ENCODE results near the gene SNX10.
"Not testable (repeated sequence)": the region's sequence is repeated elsewhere in the genome, so short reads cannot be mapped to it uniquely, and the experiment has no call there.

The SNX10 gene, protein sequence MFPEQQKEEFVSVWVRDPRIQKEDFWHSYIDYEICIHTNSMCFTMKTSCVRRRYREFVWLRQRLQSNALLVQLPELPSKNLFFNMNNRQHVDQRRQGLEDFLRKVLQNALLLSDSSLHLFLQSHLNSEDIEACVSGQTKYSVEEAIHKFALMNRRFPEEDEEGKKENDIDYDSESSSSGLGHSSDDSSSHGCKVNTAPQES

DNA sequence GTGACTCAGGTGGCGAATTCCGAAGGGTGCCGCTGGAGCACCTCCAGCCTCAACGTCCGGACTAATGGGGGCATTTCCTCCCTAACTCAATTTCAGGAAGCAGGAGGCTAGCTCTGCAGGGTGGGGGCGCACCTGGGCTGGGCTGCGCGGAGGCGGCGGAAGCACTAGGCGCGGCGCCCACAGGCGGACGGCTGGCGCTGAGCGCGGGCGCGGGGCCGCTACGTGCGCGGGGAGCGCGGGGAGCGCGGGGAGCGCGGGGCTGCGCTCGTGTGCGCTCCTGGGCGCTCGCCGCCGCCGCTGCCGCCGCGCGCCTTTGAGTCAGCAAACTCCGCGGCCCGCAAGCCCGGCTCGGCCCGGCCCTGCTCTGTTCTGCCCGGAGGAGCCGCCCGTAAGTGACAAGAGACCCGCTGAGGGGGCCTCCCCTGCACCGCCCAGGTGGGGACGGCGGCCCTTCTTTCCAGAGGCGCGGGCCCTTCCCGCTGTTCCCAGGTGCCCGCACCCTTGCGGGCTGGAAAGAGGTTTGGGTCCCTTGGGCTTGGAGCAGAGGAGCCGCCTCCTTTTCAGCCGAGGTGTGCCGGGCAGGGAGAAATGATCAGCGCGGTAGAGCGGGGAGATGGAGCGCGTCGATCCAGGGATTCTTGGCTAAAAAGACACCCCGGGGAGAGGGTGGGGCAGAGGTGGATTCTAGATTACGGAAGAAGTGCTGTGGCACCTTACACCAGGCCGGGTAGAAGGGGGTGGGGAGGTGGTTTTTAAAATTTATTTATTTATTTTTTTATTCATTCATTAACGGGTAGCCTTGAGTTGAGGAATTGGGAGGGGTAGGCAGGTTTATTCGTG, at the start of gene SNX10:
Gene SNX10, plus strand, starts transcription at position 164 of the 840 bp plus-strand sequence. CDS start 54,581 bp downstream, outside the sequence.
- no peak for DNase-seq

DNA sequence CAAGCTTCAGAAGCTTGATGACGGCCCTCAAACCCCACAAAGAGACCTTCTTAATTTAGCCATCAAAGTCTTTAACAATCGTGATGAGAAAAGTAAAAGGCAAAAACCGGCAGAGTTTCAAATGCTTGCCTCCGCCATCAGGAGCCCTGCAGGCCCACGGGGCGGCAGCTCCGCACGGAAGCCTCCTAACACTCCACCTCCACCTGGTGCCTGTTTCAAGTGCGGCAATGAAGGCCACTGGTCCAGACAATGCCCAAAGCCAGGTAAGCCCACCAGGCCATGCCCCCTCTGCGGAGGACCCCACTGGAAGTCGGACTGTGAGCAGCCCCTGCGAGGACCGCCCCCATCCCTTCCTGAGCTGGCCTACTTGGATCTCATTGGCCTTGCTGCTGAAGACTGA, 46.5 kb upstream of the SNX10 start:
- DNase-seq = no peak

DNA sequence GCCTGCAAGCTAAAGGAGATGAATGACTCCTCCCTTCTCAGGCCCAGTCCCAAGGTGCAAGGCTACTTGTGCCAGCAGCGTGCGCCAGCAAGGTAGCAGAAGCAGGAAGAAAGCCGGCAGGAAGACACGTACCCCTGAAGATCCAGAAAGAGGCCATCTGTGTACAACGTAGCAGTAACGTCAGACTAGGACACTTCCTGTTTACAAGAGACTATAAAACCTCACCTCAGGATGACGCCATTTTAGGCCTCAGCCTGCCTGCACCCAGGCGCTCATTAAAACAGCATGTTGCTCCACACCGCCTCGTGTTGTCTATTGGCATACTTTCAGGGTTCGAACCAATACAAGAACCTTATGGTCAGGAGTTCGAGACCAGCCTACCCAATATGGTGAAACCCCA, 41.4 kb upstream of the SNX10 start:
- DNase-seq = no peak

DNA sequence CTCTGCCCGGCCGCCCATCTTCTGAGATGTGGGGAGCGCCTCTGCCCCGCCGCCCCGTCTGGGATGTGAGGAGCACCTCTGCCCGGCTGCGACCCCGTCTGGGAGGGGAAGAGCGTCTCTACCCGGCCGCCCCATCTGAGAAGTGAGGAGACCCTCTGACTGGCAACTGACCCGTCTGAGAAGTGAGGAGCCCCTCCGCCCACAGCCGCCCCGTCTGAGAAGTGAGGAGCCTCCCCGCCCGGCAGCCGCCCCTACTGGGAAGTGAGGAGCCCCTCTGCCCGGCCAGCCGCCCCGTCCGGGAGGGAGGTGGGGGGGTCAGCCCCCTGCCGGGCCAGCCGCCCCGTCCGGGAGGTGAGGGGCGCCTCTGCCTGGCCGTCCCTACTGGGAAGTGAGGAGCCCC, 29.8 kb upstream of the SNX10 start:
- DNase-seq = not testable (repeated sequence)

DNA sequence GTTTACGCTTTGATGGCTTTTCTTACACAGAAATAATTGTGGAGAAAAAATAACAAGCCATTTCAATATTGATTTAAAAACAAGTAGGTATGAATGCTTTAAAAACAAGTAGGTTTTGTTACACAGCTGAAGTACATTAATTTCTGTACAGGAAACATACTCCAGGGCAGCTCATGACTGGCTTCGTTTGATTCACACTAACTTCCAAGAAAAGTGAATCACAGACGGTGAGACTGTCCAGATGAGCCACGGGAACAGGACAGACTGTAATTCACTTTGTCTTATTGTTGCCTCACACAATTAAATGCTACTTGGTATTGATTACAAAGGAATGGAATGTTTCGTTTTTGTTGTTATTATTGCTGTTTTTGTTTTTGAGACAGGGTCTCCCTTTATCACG, 26.6 kb upstream of the SNX10 start:
- DNase-seq = no peak

DNA sequence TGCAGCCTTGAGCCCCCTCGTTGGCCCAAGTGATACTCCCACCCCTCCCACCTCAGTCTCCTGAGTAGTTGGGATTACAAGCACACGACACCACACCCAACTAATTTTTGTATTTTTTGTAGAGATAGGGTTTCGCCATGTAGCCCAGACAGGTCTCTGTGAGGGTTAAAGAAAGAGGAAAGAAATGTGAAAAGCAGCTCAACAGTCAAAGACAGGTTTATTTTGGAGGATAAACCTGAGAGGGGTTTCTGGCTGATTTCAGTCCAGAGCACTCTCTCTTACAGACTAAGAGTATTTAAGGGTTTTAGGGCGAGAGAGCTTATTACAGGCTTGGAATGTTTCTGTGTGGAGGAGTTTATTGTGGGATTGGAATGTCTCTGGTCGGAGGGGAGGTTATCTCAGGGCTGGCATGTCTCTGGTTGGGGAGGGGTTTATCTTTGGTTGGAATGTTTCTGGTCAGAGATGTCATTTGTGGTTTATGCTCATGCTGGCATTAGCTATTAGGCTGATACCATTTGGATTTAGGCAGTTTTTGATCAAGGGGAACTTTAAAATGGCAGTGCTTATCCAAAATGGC, 26.1 kb upstream of the SNX10 start:
- no peak for DNase-seq

DNA sequence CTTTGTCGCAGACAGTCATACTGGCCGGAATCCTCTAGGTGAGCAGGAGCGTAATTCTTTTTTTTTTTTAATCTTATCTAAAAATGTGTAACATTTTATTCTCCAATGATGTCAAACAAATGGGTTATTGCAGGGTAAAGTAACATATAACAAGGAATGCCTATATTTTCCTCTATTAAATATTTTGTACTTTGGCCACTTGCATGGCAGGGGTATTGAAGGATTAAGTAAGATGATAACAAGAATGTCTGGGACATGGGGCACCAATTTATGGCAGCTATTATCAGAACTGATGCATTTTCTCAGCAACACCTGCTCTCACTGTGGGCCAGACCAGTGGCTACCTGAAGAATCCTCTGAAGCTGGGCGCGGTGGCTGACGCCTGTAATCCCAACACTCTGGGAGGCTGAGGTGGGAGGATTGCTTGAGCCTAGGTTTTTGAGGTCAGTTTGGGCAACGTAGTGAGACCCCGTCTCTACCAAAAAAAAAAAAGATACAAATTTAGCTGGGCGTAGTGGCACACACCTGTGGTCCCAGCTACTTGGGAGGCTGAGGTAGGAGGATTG, 24.0 kb upstream of the SNX10 start:
- no peak for DNase-seq

DNA sequence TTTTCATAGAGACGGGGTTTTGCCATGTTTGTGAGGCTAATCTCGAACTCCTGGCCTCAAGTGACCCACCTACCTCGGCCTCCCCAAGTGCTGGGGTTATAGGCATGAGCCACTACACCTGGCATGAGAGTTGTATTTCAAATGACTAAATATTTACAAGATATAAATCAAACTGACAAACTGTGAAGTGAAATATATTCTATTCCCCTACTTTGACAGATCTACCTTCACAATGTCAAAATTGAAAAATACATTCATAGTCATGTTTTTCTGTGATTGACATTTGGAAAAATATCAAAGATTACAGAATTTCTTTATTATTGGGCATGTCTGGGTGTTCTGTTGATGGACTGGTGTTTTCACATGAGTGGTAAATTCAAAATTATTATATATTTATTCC, 16.4 kb upstream of the SNX10 start:
- DNase-seq = no peak

DNA sequence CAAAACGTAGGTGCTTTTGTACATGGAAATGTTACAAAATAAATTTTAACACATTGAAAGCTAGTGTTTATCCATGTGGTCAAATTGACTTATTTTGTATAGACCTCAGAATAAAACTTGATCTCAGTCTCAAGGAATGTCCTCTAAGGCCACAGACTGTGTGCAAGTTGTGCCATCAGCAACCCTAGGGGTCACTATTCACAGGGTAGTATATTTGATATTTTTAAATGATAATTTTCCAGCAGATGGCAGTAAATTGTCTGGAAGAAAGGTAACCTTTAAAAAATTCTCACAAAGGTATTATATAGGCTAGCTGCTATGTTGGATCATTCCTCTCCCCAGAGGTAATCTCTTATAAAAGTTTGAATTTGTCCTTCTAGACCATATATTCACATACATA, 12.9 kb upstream of the SNX10 start:
- no peak for DNase-seq

DNA sequence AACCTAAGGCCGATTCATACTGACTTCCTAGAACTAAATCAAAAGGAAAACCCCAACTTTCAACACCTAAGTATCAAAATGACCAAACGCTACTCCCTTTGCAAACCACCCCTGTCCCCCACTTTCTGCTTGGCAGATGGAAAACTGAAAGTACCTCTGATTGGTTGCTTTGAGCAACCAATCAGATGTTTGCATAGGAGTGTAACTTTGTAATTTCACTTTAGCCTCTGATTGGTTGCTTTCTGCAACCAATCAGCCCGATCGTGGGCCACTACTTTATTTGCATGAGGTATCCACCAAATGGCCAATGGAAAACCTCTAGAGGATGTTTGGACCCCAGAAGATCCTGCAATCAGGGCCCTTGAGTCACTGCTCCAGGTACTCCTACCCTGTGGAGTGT, 12.3 kb upstream of the SNX10 start:
- no peak for DNase-seq

DNA sequence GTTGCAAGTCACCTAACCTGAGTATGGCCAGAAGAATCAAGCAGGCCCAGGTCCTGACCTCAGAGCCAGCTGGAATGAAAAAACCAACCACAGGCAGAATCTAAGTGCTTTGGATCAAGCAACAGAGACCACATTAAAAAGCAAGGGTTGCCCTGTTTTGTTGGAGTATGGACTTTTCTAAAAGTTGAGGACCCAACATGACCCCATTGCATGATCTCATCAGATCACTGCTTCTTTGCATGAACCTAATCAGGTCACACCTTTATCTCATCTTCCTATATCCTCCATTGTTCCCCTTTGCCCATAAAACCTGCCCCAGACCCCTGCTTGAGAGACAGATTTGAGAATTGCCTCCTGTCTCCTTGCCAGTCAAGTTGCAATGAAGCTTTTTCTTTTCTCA, 11.6 kb upstream of the SNX10 start:
- DNase-seq = no peak

DNA sequence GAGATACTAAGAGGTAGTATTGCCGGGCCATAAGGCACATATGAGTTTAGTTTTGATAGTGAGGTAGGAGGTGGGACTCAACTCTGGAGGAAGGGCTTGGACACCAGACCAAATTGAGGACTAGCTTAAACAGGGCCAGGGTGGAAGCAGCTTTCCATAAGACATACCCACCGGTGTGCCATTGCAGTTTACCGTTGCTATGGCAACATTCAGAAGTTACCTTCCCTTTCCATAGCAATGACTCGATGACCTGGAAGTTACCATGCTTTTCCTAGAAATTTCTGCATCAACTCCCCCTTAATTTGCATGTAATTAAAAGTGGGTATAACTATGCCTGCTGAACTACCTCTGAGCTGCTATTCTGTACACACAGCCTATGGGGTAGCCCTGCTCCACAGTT, 10.9 kb upstream of the SNX10 start:
- DNase-seq = no peak

DNA sequence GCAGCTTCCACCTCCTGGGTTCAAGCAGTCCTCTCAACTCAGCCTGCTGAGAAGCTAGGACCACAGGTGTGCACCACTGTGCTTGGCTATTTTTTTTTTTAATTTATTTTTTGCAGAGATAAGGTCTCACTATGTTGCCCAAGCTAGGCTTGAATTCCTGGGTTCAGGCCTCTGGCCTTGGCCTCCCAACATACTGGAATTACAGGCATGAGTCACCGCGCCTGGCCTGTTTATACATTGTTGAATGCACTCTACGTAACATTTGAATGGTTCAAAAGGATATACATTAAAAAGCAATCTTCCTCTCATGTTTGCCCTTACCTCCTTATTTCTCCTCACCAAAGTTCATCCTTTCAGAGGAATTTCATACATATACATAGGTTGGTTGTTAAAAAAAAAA, 7.2 kb upstream of the SNX10 start:
- DNase-seq = no peak

DNA sequence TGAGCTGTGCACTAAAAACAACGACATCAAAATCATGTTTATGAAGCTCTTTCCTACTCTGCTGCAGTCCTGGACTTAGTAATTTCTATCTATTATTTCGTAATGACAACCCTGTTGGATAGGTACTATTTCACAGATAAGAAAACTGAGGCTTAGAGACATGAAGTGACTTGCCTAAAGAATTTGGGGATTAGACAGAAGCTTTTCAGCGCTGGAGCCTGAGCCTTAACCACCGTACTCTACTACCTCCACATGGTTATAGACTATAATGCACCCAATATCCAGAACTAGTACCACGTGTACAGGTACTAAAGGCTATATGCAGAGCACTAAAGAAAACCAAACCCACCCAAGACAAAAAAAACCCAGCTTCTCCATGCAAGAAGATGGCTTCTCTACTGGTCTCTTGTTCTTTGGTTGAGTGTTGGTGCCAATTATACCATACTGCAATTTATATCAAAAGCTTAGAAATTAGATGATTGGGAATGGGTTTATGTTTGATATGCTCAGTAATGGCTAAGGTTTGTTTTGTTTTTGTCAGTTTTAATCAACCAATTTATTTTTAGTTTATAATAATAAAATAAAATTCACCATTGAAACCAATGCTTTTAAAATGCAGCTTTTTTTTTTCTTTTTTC, 6.5 kb upstream of the SNX10 start:
- DNase-seq = no peak

DNA sequence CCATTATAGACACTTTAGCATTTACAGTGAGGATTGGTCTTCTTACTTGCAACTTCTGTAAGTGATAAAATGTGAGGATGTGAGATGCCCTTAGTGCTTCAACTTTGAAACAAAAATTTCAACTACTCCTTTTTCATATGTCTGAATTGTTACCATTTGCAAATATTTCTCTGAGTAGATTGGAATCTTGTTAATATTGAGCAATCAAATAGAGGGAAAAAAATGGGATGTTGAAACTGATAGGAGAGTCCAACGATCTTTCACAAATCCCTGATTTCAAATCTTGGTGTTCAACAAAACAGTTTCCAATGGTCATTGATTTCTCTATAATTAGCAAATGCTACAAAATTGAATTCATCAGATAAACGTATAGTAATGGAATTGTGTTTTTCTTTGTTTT, 5.5 kb upstream of the SNX10 start:
- DNase-seq = no peak

DNA sequence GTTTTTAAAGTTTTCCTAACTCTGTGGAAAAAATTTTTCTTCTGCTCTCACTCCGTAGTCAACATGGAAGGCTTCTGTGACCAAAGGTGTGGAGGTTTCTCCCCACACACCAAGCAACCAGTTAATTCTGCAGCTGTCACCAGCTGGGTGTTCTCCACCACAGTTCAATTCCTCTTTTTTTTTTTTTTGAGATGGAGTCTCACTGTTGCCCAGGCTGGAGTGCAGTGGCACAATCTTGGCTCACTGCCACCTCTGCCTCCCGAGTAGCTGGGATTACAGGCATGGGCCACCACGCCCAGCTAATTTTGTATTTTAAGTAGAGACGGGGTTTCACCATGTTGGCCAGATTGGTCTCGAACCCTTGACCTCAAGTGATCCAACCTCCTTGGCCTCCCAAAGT, 3.5 kb upstream of the SNX10 start:
- not testable (repeated sequence) for DNase-seq

DNA sequence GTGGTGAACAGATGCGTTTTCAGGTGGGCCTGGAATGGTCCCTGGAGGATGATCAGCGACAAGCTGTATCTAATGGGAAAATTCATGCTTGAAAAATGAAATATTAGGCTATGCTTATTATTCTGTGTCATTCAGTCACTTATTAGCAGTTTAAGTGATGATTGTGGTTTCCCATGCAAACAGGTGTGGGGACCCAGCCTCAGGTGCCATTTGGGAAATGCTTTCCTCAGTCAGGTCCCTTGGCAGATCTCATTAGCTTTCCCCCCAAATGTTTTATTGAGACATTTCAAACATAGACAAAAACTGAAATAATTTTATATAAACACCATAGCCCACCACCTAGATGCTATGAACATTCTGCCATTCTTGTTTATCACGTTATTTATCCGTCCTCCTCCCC, 411 bp upstream of the SNX10 start:
- DNase-seq = no peak

DNA sequence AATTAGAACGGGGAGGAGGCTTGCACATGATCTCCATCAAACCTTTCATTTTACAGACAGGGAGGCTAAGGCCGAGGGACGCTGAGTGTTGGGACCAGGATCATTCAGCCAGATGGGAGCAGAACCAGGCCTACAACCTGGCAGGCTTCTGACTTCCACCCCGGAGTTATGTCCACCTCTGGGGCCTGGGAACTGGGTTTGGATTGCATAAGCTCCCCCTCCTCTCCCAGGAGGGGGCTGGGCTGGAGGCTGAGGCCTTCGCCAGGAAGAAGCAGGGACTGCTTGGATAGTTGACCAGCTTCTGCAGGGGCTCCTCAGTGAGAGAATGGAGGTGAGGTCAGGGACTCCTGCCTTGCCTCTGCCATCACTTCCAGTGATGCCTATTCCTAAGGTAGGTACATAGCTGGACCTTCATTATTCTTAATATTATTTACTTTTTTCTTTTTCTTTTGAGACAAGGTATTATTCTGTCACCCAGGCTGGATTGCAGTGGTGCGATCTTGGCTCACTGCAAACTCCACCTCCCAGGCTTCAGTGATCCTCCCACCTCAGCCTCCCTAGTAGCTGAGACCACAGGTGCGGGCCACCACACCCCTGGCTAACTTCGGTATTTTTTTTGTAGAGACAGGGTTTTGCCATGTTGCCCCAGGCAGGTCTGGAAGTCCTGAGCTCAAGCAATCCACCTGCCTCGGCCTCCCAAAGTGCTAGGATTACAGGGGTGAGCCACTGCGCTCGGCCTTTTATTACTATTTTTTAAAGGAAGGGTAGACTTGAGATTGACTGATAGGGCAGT, 1.3 kb downstream of the SNX10 start:
- DNase-seq = no peak

DNA sequence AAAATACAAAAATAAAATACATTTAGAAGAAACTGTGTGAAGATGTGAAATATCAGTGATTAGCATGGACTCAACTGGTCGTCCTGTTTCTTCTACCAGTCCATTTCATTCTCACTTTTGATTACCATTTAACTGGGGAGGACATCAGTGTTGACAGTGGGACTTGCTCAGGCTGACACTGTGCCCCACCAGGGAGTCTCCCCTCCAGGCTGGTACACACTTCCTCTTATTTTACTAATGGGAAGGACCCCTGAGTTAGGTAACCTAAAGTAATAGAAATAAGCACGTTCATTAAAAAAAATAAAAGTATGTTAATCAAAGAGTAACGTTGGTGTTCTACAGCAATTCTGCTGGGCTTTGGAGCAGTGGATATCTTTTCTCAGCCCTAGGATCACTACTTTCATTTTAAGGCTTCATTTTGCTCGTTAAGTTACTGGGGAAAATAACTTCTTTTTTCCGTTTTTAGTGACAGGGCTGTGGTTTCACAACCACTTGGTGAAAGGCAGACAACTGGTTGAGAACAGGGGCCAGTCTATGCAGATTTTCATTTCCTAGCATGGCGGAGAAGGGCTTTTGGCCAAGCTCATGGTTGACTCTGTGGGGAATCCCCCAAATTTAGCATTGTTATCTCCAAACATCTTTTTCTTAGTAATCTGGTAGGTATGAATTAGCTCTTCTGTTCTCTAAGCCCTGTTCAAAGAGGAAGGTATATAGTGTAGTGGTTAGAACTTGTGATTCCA, 2.1 kb downstream of the SNX10 start:
- DNase-seq = no peak

DNA sequence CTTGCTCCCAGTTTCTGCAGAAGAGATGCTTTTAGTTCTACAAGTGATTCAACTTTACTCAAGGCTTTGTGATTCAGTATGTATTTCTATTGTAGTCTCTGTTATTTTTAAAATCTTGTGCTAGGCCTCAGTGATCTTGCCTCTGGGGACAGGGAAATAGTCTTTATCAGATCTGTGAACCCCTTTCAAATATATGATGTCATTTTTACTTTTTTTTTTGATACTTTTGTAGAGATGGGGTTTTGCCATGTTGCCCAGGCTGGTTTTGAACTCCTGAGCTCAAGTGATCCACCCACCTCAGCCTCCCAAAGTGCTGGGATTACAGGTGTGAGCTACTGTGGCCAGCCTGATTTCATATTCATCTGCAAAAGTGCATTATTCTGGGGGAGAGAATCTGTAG, 3.4 kb downstream of the SNX10 start:
- no peak for DNase-seq

DNA sequence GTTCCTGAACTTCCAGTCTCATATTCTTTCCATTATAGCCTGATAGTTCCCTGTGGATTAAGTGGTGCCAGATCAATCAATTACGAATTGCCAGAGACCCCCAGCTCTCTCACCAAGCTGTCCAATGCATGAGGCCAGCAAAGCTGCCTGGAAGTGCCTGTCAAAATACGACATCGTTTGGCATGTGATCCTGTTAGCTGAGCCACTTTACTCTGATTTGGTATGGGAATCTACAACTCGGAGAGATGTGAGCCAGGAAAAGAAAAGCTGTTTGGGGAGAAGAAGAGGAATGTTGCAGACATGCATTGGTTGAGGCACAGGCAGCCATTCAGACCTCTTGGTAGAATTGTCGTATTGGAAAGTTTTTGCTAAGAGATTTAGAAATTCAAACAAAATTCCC, 3.9 kb downstream of the SNX10 start:
- no peak for DNase-seq

DNA sequence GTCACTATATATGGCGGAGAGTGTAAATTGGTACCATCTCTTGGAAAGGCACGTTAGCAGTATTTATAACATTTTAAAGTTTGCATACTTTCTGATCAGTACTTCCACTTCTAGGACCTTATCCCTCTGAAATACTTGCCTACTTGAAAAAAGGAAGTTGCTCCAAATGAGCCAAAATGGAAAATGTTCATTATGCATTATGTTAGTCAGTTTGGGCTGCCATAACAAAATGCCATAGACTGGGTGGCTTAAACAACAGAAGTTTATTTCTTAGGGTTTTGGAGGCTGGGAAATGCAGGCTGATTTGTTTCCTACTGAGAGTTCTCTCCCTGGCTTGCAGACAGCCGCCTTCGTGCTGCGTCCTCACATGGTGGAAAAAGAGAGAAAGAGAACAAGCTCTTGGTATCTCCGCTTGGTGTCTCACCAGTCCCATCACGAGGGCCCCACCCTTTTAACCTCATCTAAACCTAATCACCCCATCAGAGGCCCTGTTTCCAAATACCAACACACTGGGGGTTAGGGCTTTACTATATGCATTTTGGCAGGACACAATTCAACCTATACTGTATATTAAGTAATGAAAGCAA, 6.9 kb downstream of the SNX10 start:
- DNase-seq = no peak
